Coronary artery (tissue), 2 donors: ENCODE measurements around the gene CA9.
A peak's percentile ranks its signal among the peaks of the same experiment; 100 is the strongest.

ENCODE experiments used
- DNase-seq: peaks from one replicate; pipeline ENCODE4 v3.0.0-alpha.2; 2017; ENCODE audit warnings: low spot score
- H3K27ac ChIP-seq, 2 donors: fragments of 200-600 bp; sonication (generic); one replicate each; pipeline ENCODE4 v1.5.1; 2016 to 2019
- H3K4me3 ChIP-seq: fragments of 200-600 bp; sonication (generic); 2 replicates; pipeline ENCODE4 v1.5.1; 2016; ENCODE audit warnings: mild to moderate bottlenecking, moderate library complexity
- TF ChIP-seq, protein P1 (sequence below): fragments of 200-600 bp; sonication (generic); IDR thresholded peaks from one replicate; pipeline ENCODE4 v1.5.1; 2019; ENCODE audit warnings: antibody characterized with exemption

The CA9 gene

GRCh38 chr9:35650341-35651158 is 23.2 kb upstream of the CA9 start, which contains the start of gene SIT1:
Gene SIT1 (minus strand): TSS chr9:35650931. CDS start chr9:35650853, 78 bp downstream.
- TF ChIP-seq, protein P1, sequence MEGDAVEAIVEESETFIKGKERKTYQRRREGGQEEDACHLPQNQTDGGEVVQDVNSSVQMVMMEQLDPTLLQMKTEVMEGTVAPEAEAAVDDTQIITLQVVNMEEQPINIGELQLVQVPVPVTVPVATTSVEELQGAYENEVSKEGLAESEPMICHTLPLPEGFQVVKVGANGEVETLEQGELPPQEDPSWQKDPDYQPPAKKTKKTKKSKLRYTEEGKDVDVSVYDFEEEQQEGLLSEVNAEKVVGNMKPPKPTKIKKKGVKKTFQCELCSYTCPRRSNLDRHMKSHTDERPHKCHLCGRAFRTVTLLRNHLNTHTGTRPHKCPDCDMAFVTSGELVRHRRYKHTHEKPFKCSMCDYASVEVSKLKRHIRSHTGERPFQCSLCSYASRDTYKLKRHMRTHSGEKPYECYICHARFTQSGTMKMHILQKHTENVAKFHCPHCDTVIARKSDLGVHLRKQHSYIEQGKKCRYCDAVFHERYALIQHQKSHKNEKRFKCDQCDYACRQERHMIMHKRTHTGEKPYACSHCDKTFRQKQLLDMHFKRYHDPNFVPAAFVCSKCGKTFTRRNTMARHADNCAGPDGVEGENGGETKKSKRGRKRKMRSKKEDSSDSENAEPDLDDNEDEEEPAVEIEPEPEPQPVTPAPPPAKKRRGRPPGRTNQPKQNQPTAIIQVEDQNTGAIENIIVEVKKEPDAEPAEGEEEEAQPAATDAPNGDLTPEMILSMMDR, result no peak
- Histone ChIP-seq H3K27ac (peak within 1 kb of the TSS; percentile 5 to 77), H3K4me3 (peak within 1 kb of the TSS; percentile 42)
- no peak for DNase-seq

GRCh38 chr9:35651956-35652828 is 21.5 kb upstream of the CA9 start:
- Histone ChIP-seq H3K4me3 (no peak overlapping the region), H3K27ac (no peak overlapping the region)
- DNase-seq, result no peak
- TF ChIP-seq, protein P1, result no peak

DNA sequence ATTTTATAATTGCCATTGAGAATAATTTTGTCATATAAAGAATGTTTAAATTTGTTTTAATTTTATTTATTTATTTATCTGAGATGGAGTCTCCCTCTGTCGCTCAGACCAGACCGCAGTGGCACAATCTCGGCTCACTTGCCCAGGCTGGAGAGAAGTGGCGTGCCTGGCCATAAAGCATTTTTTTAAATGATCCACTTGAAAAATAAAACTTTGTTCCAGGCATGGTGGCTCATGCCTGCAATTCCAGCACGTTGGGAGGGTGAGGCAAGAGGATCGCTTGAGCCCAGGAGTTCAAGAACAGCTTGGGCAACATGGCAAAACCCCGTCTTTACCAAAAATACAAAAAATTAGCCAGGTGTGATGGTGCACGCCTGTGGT is 20.9 kb upstream of the CA9 start:
- no peak for DNase-seq
- no peak overlapping the region for H3K27ac ChIP-seq

GRCh38 chr9:35653611-35654010 is 20.1 kb upstream of the CA9 start:
- H3K4me3 ChIP-seq, result no peak overlapping the region
- DNase-seq, result no peak
- no peak overlapping the region for H3K27ac ChIP-seq
- TF ChIP-seq, protein P1, result no peak

More for the DNA sequence above, 20.9 kb upstream of the CA9 start:
- no peak overlapping the region for H3K4me3 ChIP-seq
- TF ChIP-seq, protein P1, result no peak

- H3K27ac ChIP-seq, result peak overlapping the region; percentile 99
- TF ChIP-seq, protein P1, result no peak
- H3K4me3 ChIP-seq, result no peak overlapping the region
- no peak for DNase-seq
Observed at GRCh38 chr9:35656348-35656747, 17.4 kb upstream of the CA9 start.

- TF ChIP-seq, protein P1, result no peak
- H3K27ac ChIP-seq, result peak overlapping the region; percentile 99
- DNase-seq, result no peak
- peak overlapping the region; percentile 95 for H3K4me3 ChIP-seq
Observed at GRCh38 chr9:35656831-35657545, 16.7 kb upstream of the CA9 start.
